Adrenal gland (tissue), 12 donors: Measurements from ENCODE around the gene TINCR. TPM values are rescaled to one million over a fixed set of nuclear protein-coding genes. Genes with fewer than 3 reads are reported as not detected.

Source experiments
- DNase-seq, 7 donors: peaks; one replicate each; pipeline ENCODE4 v3.0.0-alpha.2; 2019 to 2020
- H3K27ac ChIP-seq, 5 donors: fragments of 200-600 bp; sonication (generic) in 4 of 5; 1 replicate in 3 of 5; 2 replicates in 2 of 5; pipeline versions ENCODE4 v1.5.1 to v1.8.0; 2016 to 2020; ENCODE audit warnings: mild to moderate bottlenecking in 1 of 5
- H3K27me3 ChIP-seq: fragments of 200-600 bp; 2 replicates; pipeline ENCODE4 v1.8.0; 2021
- H3K36me3 ChIP-seq, 2 donors: fragments of 200-600 bp; replicated peaks in 1 of 2; 1 replicate in 1 of 2; 2 replicates in 1 of 2; pipeline versions ENCODE4 v1.5.1 to v1.8.0; 2018 to 2022
- H3K4me1 ChIP-seq, 2 donors: fragments of 200-600 bp; replicated peaks in 1 of 2; 1 replicate in 1 of 2; 2 replicates in 1 of 2; pipeline versions ENCODE4 v1.5.1 to v1.8.0; 2018 to 2021
- H3K4me3 ChIP-seq, 4 donors: fragments of 200-600 bp; sonication (generic) in 3 of 4; one replicate each; pipeline ENCODE4 v1.5.1; 2016 to 2018
- H3K9me3 ChIP-seq, 3 donors: fragments of 200-600 bp; sonication (generic) in 1 of 3; replicated peaks in 1 of 3; 1 replicate in 2 of 3; 2 replicates in 1 of 3; pipeline versions ENCODE4 v1.5.1 to v1.8.0; 2016 to 2021
- CTCF ChIP-seq, 6 experiments: fragments of 450-650 bp in 4 of 6; fragments of 200-600 bp in 2 of 6; sonication (generic) in 1 of 6; IDR thresholded peaks; 1 replicate in 5 of 6; 2 replicates in 1 of 6; pipeline versions ENCODE4 v1.5.1 to v1.8.0; 2016 to 2021; ENCODE audit warnings: antibody characterized with exemption in 6 of 6, mild to moderate bottlenecking in 2 of 6, moderate library complexity in 1 of 6
- POLR2A ChIP-seq, 2 donors: fragments of 450-650 bp; IDR thresholded peaks; one replicate each; pipeline ENCODE4 v1.6.1; 2017; ENCODE audit warnings: antibody characterized with exemption in 2 of 2, mild to moderate bottlenecking in 2 of 2, moderate library complexity in 1 of 2
- WGBS, 4 donors: extraction: QIAGEN DNeasy Blood & Tissue Kit in 2 of 4; methylation state at CpG; one replicate each; pipeline versions ENCODE4 v1.1.5 to v1.1.7; 2013 to 2017; 5-methylcytosine and 5-hydroxymethylcytosine counted together
- intact Hi-C, 2 donors: fragments of 100-400 bp; cut with DNase I; formaldehyde crosslinking; loops; one replicate each; pipeline versions ENCODE4 v1.14.1 to v1.15.0; 2022 to 2023
- polyA plus RNA-seq, 3 donors: library from polyadenylated mRNA; stranded (reverse); fragments of 200-250 nt in 2 of 3; fragments of 350-450 nt in 1 of 3; fragmentation: Illumina TruSeq in 1 of 3; extraction: RNeasy Lipid Tissue Mini Kit (QIAGEN cat#74804) in 1 of 3; gene quantifications; one replicate each; pipeline ENCODE4 v1.2.3, GENCODE V29; 2013 to 2014
- total RNA-seq, 9 donors: library from RNA; depleted of rRNA in 4 of 9; stranded (reverse); fragments of >200 nt in 4 of 9; fragments of 120-200 nt in 1 of 9; fragmentation: NEBNext Ultra II Directional in 1 of 9; extraction: Animal tissue kit (Norgen Biotek cat#: 25700) in 1 of 9; gene quantifications; one replicate each; pipeline versions ENCODE4 v1.1.0 to v1.2.4, GENCODE V29; 2013 to 2023
- donor health status: healthy with polysubstance abuse.
- donor health status: Bipolar disorder and iron deficiency.
- donor health status: DM: yes; HTN: yes; CAD: no.
- donor health status: DM: no; HTN: no; CAD: no.
- donor health status: DM: no; HTN: no; CAD: no.
- donor health status: DM: yes; HTN: yes; CAD: no.

Gene TINCR
- total and polyA plus RNA-seq, 12 donors = 0.22 to 3.0 (median 0.77) TPM; not detected in 3

GRCh38 chr19:5586300-5587070 is 18.7 kb upstream of the TINCR start:
- Histone ChIP-seq H3K27me3 (no peaks in the 10 kb centered on the region), H3K4me1 (peaks cover 0 to 19% of the 10 kb centered on the region in 2 donors), H3K4me3 (no peak overlapping the region), H3K36me3 (peaks cover 0 to 58% of the 10 kb centered on the region in 2 donors), H3K9me3 (no peaks in the 10 kb centered on the region), H3K27ac (peak overlapping the region in 3 of 5 donors; percentile 2 to 71 (median 17))
- 73 to 85% (median 78%) methylated on average over 11 to 26 of the region's 26 CpGs for WGBS, 4 donors
- TF ChIP-seq CTCF (IDR thresholded peaks at IDR 0.05) (no peak), POLR2A (IDR thresholded peaks at IDR 0.05) (no peak)
- no peak for DNase-seq
- intact Hi-C loops = loop anchor here in 1 of 2 donors (10.0 kb wide), 1 partner anchor 532 kb away; no protein-coding TSS in a partner anchor

- H3K27me3 ChIP-seq = no peaks in the 10 kb centered on the region
- 29 to 71% (median 32%) methylated on average over 2 to 29 of the region's 29 CpGs for WGBS, 4 donors
- intact Hi-C loops = loop anchor here in 1 of 2 donors (10.0 kb wide), 1 partner anchor 531 kb away; no protein-coding TSS in a partner anchor
- H3K9me3 ChIP-seq = no peaks in the 10 kb centered on the region
- no peak overlapping the region for H3K4me3 ChIP-seq
- H3K4me1 ChIP-seq = peaks cover 0 to 19% of the 10 kb centered on the region in 2 donors
- TF ChIP-seq POLR2A (IDR thresholded peaks at IDR 0.05) (no peak), CTCF (IDR thresholded peaks at IDR 0.05) (no peak)
- peak in 6 of 7 donors; percentile 48 to 76 (median 67) for DNase-seq
- H3K36me3 ChIP-seq = peaks cover 0 to 50% of the 10 kb centered on the region in 2 donors
- H3K27ac ChIP-seq = peak overlapping the region in 4 of 5 donors; percentile 2 to 71 (median 32)
Measured at GRCh38 chr19:5585461-5586299, 17.9 kb upstream of the TINCR start.

- no peak overlapping the region for H3K4me3 ChIP-seq
- DNase-seq = no peak
- H3K27ac ChIP-seq = no peak overlapping the region
- H3K9me3 ChIP-seq = no peaks in the 10 kb centered on the region
- peaks cover 0 to 8% of the 10 kb centered on the region in 2 donors for H3K4me1 ChIP-seq
- no peaks in the 10 kb centered on the region for H3K27me3 ChIP-seq
- TF ChIP-seq CTCF (IDR thresholded peaks at IDR 0.05) = no peak
- TF ChIP-seq POLR2A (IDR thresholded peaks at IDR 0.05) = no peak
- intact Hi-C loops = loop anchor here in 1 of 2 donors (10.0 kb wide), 1 partner anchor 525 kb away; no protein-coding TSS in a partner anchor
- peaks cover 0 to 4% of the 10 kb centered on the region in 2 donors for H3K36me3 ChIP-seq
- 73 to 90% (median 82%) methylated on average over 10 to 12 of the region's 12 CpGs for WGBS, 4 donors
Measured at GRCh38 chr19:5580161-5580571, 12.4 kb upstream of the TINCR start.

- TF ChIP-seq POLR2A (IDR thresholded peaks at IDR 0.05) (no peak), CTCF (IDR thresholded peaks at IDR 0.05) (no peak)
- Histone ChIP-seq H3K9me3 (no peaks in the 10 kb centered on the region), H3K36me3 (peaks cover 0 to 4% of the 10 kb centered on the region in 2 donors), H3K4me3 (no peak overlapping the region), H3K27ac (no peak overlapping the region), H3K4me1 (peaks cover 0 to 7% of the 10 kb centered on the region in 2 donors), H3K27me3 (no peaks in the 10 kb centered on the region)
- intact Hi-C loops = loop anchor here (5.0 to 10.0 kb wide), 3 partner anchors 205 to 532 kb away; no protein-coding TSS in a partner anchor
- 89 to 97% (median 94%) methylated on average over 6 to 7 of the region's 7 CpGs for WGBS, 4 donors
- no peak for DNase-seq
Measured at GRCh38 chr19:5579697-5580096, 11.9 kb upstream of the TINCR start.
